ENCODE results near the gene CMPK2. TPM values are rescaled to one million over a fixed set of nuclear protein-coding genes. Genes with fewer than 3 reads are reported as not detected.

The CMPK2 gene
- total RNA-seq, 1 experiment from 2014 or later, result 0.69 TPM

DNA sequence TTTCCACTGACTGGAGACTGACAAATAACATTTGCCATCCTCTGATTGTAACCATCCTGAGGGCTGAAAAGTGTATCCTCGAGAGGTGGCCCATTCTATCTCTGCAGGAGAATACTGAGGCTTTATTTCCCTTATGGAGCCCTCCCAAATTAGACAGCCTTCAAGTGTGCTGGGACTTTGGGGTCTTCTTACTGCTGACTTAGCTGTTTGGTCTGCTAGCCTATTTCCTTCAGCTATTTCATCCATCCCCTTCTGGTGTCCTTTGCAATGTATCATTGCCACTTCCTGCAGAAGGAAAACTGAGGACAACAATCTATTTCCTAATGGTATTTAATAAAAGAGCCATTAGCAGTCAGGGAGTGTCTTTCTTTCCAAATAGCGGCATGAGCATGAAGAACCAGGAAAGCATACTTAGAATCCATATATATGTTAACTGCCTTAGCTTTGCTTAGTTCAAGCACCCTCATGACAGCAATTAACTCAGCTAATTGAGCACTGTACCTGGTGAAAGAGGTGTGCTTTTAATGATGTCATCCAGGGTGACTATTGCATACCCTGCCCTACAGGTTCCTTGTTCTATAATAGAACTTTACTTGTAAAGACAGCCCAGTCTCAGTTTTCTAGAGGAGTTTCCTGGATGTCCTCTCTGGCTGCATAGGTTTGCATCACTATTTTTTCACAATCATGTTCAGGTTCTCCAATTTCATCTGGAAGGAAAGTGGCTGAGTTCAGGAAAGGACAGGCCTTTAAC lies 24.0 kb downstream of the CMPK2 start:
- Histone ChIP-seq H3K36me3 (replicated peaks; ENCODE audit: control insufficient read depth, insufficient read depth, low read length) (no peaks in the 10 kb centered on the region), H3K27me3 (ENCODE audit: control insufficient read depth, insufficient read depth, low read length) (no peaks in the 10 kb centered on the region), H3K4me3 (ENCODE audit: insufficient read depth, low read depth, low read length) (no peak overlapping the region)
- no peak for DNase-seq

- no peaks in the 10 kb centered on the region for H3K36me3 ChIP-seq (replicated peaks; ENCODE audit: control insufficient read depth, insufficient read depth, low read length)
- H3K4me3 ChIP-seq (ENCODE audit: insufficient read depth, low read depth, low read length), result no peak overlapping the region
- H3K27me3 ChIP-seq (ENCODE audit: control insufficient read depth, insufficient read depth, low read length), result no peaks in the 10 kb centered on the region
- no peak for DNase-seq
These were observed 26.9 kb downstream of the CMPK2 start for GRCh38 chr2:6838673-6839319.

DNA sequence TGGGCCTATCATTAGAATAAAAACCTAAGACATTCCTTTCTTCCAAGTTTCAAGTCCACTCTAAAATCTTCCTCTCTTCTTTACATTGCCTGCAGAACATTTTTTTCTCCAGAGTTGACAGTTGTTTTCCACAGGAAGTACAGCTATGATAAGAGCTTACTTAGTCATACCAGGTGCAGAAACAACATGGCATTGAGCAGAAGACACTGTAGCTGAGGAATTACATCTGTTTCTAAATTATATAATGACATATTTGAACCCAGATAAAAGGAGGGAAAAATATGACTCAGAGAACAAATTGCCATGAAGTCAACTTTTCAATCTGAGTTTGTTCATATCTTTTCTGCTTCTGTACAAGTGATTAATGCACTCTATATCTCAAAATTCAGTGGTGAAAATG lies 30.2 kb downstream of the CMPK2 start:
- Histone ChIP-seq H3K27me3 (ENCODE audit: control insufficient read depth, insufficient read depth, low read length) (no peaks in the 10 kb centered on the region), H3K36me3 (replicated peaks; ENCODE audit: control insufficient read depth, insufficient read depth, low read length) (no peaks in the 10 kb centered on the region), H3K4me3 (ENCODE audit: insufficient read depth, low read depth, low read length) (no peak overlapping the region)
- no peak for DNase-seq

GRCh38 chr2:6834163-6834562 lies 31.5 kb downstream of the CMPK2 start:
- Histone ChIP-seq H3K4me3 (ENCODE audit: insufficient read depth, low read depth, low read length) (no peak overlapping the region), H3K36me3 (replicated peaks; ENCODE audit: control insufficient read depth, insufficient read depth, low read length) (no peaks in the 10 kb centered on the region), H3K27me3 (ENCODE audit: control insufficient read depth, insufficient read depth, low read length) (no peaks in the 10 kb centered on the region)
- DNase-seq, result no peak

DNA sequence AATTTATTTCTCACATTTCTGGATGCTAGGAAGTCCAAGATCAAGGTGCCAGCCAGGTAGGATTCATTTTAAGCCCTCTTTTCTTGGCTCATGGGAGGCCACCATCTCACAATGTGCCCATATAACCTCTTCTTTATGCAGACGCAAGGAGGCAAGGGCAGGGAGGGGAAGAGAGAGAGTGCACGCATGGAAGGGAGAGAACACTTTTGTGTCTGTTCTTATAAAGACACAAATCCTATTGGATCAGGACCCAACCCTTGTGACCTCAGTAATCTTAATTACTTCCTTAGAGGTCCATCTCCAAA lies 32.5 kb downstream of the CMPK2 start:
- H3K4me3 ChIP-seq (ENCODE audit: insufficient read depth, low read depth, low read length), result no peak overlapping the region
- DNase-seq, result no peak
- H3K36me3 ChIP-seq (replicated peaks; ENCODE audit: control insufficient read depth, insufficient read depth, low read length), result no peaks in the 10 kb centered on the region
- no peaks in the 10 kb centered on the region for H3K27me3 ChIP-seq (ENCODE audit: control insufficient read depth, insufficient read depth, low read length)

GRCh38 chr2:6832596-6833299 lies 33.0 kb downstream of the CMPK2 start:
- Histone ChIP-seq H3K27me3 (ENCODE audit: control insufficient read depth, insufficient read depth, low read length) (no peaks in the 10 kb centered on the region), H3K4me3 (ENCODE audit: insufficient read depth, low read depth, low read length) (no peak overlapping the region), H3K36me3 (replicated peaks; ENCODE audit: control insufficient read depth, insufficient read depth, low read length) (no peaks in the 10 kb centered on the region)
- DNase-seq, result no peak

- no peak for DNase-seq
- no peak overlapping the region for H3K4me3 ChIP-seq (ENCODE audit: insufficient read depth, low read depth, low read length)
- no peaks in the 10 kb centered on the region for H3K27me3 ChIP-seq (ENCODE audit: control insufficient read depth, insufficient read depth, low read length)
- H3K36me3 ChIP-seq (replicated peaks; ENCODE audit: control insufficient read depth, insufficient read depth, low read length), result no peaks in the 10 kb centered on the region
These were observed 34.5 kb downstream of the CMPK2 start for GRCh38 chr2:6831229-6831628.

- Histone ChIP-seq H3K36me3 (replicated peaks; ENCODE audit: control insufficient read depth, insufficient read depth, low read length) (no peaks in the 10 kb centered on the region), H3K4me3 (ENCODE audit: insufficient read depth, low read depth, low read length) (no peak overlapping the region), H3K27me3 (ENCODE audit: control insufficient read depth, insufficient read depth, low read length) (no peaks in the 10 kb centered on the region)
- no peak for DNase-seq
These were observed 37.5 kb downstream of the CMPK2 start for GRCh38 chr2:6828299-6828584.

- no peak overlapping the region for H3K4me3 ChIP-seq (ENCODE audit: insufficient read depth, low read depth, low read length)
- H3K27me3 ChIP-seq (ENCODE audit: control insufficient read depth, insufficient read depth, low read length), result no peaks in the 10 kb centered on the region
- no peak for DNase-seq
- H3K36me3 ChIP-seq (replicated peaks; ENCODE audit: control insufficient read depth, insufficient read depth, low read length), result no peaks in the 10 kb centered on the region
These were observed 38.0 kb downstream of the CMPK2 start for GRCh38 chr2:6827566-6828298.

- DNase-seq, result peak; percentile 64
- Histone ChIP-seq H3K36me3 (replicated peaks; ENCODE audit: control insufficient read depth, insufficient read depth, low read length) (no peaks in the 10 kb centered on the region), H3K27me3 (ENCODE audit: control insufficient read depth, insufficient read depth, low read length) (no peaks in the 10 kb centered on the region), H3K4me3 (ENCODE audit: insufficient read depth, low read depth, low read length) (no peak overlapping the region)
These were observed 39.4 kb downstream of the CMPK2 start for GRCh38 chr2:6826081-6826913.

DNA sequence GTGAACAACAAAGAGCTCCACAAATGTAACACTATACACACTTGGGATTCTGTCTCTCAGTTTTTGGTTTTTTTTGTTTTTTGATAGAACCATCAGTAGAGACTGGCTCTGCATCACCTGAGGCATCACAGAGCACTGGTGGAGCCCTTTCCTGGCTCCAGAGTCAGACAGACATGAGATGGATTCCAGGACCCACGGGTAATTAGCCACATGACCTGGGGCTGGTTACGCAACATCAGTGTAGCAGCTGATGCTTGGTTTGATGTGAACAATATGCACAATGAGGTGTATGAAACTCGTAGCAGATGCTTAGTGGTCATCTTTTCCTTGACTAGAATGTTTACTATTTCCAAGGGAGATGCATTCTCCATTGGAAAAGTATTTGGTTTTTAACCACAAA lies 40.7 kb downstream of the CMPK2 start:
- Histone ChIP-seq H3K36me3 (replicated peaks; ENCODE audit: control insufficient read depth, insufficient read depth, low read length) (no peaks in the 10 kb centered on the region), H3K27me3 (ENCODE audit: control insufficient read depth, insufficient read depth, low read length) (no peaks in the 10 kb centered on the region), H3K4me3 (ENCODE audit: insufficient read depth, low read depth, low read length) (no peak overlapping the region)
- DNase-seq, result no peak

DNA sequence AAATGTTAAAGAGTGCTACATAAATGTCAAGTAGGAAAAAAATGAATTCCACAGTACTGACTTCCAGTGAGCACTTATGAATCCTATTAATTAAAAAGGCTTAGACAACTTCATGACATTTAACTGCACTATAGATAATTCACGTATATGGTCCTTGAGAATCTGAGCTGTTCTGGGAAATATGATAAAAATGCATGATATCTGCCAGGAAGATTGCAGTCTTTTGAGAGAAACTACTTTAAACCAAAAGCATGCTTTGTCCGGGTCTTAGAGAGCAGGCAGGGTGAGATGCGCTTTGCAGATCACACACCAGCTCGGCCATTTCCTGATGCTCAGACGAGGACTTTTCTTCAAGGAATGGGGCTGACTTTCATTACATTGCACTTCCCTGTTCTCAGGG lies 42.6 kb downstream of the CMPK2 start:
- no peak for DNase-seq
- H3K4me3 ChIP-seq (ENCODE audit: insufficient read depth, low read depth, low read length), result no peak overlapping the region
- no peaks in the 10 kb centered on the region for H3K27me3 ChIP-seq (ENCODE audit: control insufficient read depth, insufficient read depth, low read length)
- H3K36me3 ChIP-seq (replicated peaks; ENCODE audit: control insufficient read depth, insufficient read depth, low read length), result no peaks in the 10 kb centered on the region

DNA sequence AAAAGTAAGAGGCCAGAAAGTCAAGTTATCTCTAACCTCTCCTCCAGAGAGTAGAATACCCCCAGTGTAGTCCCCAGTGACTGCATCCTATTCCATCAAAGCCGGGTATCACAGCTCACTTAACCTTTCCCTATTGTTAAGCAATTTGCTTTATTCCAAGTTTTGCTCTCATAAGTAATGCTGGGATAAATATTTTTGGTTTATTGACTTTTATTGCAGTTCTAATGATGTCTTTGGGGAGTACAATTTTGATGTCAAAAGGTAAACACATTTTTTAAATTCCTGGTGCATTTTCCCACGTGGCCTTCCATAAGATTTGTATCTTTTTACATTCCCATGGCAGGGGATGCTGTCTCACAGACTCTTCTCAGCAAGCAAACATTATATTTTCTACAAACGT lies 43.3 kb downstream of the CMPK2 start:
- H3K36me3 ChIP-seq (replicated peaks; ENCODE audit: control insufficient read depth, insufficient read depth, low read length), result no peaks in the 10 kb centered on the region
- H3K4me3 ChIP-seq (ENCODE audit: insufficient read depth, low read depth, low read length), result no peak overlapping the region
- no peaks in the 10 kb centered on the region for H3K27me3 ChIP-seq (ENCODE audit: control insufficient read depth, insufficient read depth, low read length)
- DNase-seq, result no peak

GRCh38 chr2:6820903-6821584 lies 44.7 kb downstream of the CMPK2 start:
- Histone ChIP-seq H3K36me3 (replicated peaks; ENCODE audit: control insufficient read depth, insufficient read depth, low read length) (no peaks in the 10 kb centered on the region), H3K27me3 (ENCODE audit: control insufficient read depth, insufficient read depth, low read length) (no peaks in the 10 kb centered on the region), H3K4me3 (ENCODE audit: insufficient read depth, low read depth, low read length) (no peak overlapping the region)
- no peak for DNase-seq

Data from H7 (cell line).